ENCODE data around the gene PIK3R5. TPM values are rescaled to one million over a fixed set of nuclear protein-coding genes. Genes with fewer than 3 reads are reported as not detected.
A peak's percentile ranks its signal among the peaks of the same experiment; 100 is the strongest.

The PIK3R5 gene
- total and polyA plus RNA-seq, 7 experiments from 2014 or later = 18.0 to 231 (median 73.8) TPM

GRCh38 chr17:8923762-8924161 lies 41.7 kb downstream of the PIK3R5 start:
- ChIA-PET CTCF (no interaction called here), POLR2A (no interaction called here)
- no peak for ATAC-seq
- H3K27ac ChIP-seq (ENCODE audit: low read depth, low read length) = no peak overlapping the region
- Mint-ChIP-seq H3K4me3 (no peak overlapping the region), H3K36me3 (peaks cover 13 to 58% (median 41%) of the 10 kb centered on the region in 5 donors), H3K4me1 (peaks cover 6 to 37% (median 23%) of the 10 kb centered on the region in 7 donors), H3K9me3 (peaks cover 0 to 21% (median 12%) of the 10 kb centered on the region in 11 donors), H3K27ac (peak overlapping the region in 1 of 9 donors; percentile 61), H3K27me3 (no peaks in the 10 kb centered on the region)
- peaks cover 3 to 22% (median 9%) of the 10 kb centered on the region in 3 experiments for H3K9me3 ChIP-seq (ENCODE audit: control insufficient read depth in 2 of 3, low read length in 3 of 3)
- DNase-seq = no peak
- no peaks in the 10 kb centered on the region for H3K27me3 ChIP-seq (ENCODE audit: control insufficient read depth in 2 of 2, insufficient read depth in 2 of 2, low read length in 2 of 2)
- H3K4me1 ChIP-seq (ENCODE audit: control insufficient read depth in 2 of 2, insufficient read depth in 2 of 2, low read length in 2 of 2) = peaks cover 12 to 25% of the 10 kb centered on the region in 2 donors
- H3K4me3 ChIP-seq (ENCODE audit: low read length) = no peak overlapping the region
- peaks cover 0 to 28% (median 0%) of the 10 kb centered on the region in 3 experiments for H3K36me3 ChIP-seq (ENCODE audit: control insufficient read depth in 2 of 3, insufficient read depth in 3 of 3, low read length in 3 of 3)
- intact Hi-C loops (cut with micrococcal nuclease) = no loop called here

DNA sequence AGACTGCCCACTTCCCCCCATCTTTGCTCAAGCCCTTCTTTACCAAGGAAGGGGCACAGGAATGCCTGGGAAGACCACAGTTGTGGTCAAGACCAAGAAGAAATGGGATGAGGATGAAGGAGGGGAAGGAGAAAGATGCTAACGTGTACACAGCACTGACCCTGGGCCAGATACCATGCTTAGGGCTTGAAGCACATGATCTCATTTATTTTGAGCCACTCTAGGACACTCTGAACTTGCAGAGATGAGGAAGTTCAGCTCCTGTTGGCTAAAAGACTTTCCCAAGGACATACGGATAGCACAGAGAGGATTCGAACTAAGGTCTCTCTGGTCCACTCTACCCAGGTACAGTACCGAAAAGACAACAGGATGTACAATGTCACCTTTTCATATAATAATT lies 42.6 kb downstream of the PIK3R5 start:
- no peak overlapping the region for H3K27ac ChIP-seq (ENCODE audit: low read depth, low read length)
- intact Hi-C loops (cut with micrococcal nuclease) = no loop called here
- Mint-ChIP-seq H3K4me1 (peaks cover 6 to 32% (median 23%) of the 10 kb centered on the region in 7 donors), H3K36me3 (peaks cover 6 to 57% (median 41%) of the 10 kb centered on the region in 5 donors), H3K27me3 (no peaks in the 10 kb centered on the region), H3K27ac (peak overlapping the region in 3 of 9 donors; percentile 8 to 73 (median 54)), H3K9me3 (peaks cover 0 to 18% (median 7%) of the 10 kb centered on the region in 11 donors), H3K4me3 (no peak overlapping the region)
- ChIA-PET POLR2A (no interaction called here), CTCF (no interaction called here)
- DNase-seq (no peak), ATAC-seq (peak; percentile 43)
- peaks cover under 1 to 18% (median 3%) of the 10 kb centered on the region in 3 experiments for H3K9me3 ChIP-seq (ENCODE audit: control insufficient read depth in 2 of 3, low read length in 3 of 3)
- H3K4me3 ChIP-seq (ENCODE audit: low read length) = no peak overlapping the region
- peaks cover 0 to 25% (median 0%) of the 10 kb centered on the region in 3 experiments for H3K36me3 ChIP-seq (ENCODE audit: control insufficient read depth in 2 of 3, insufficient read depth in 3 of 3, low read length in 3 of 3)
- H3K4me1 ChIP-seq (ENCODE audit: control insufficient read depth in 2 of 2, insufficient read depth in 2 of 2, low read length in 2 of 2) = peaks cover 12 to 25% of the 10 kb centered on the region in 2 donors
- no peaks in the 10 kb centered on the region for H3K27me3 ChIP-seq (ENCODE audit: control insufficient read depth in 2 of 2, insufficient read depth in 2 of 2, low read length in 2 of 2)

DNA sequence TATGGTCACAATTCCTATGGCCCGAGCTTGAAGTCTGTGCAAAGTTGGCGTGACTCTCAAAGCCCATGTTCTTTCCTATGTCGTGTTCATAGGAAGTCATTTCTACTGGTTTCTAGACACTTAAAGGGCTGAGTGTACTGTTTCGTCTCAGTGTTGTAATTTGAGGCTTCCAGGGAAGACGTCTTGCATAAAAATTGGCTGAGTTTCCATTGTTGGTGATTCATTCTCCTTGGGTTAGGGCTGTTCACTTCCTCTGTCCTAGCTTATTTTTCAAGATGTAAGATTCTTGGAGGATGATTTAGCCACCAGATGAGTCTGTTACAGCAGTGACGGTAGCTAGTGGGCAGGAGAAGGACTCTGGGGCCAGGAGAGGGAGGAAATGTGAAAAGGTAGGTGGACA lies 43.1 kb downstream of the PIK3R5 start:
- POLR2A ChIA-PET = no interaction called here

GRCh38 chr17:8921147-8921546 lies 44.4 kb downstream of the PIK3R5 start:
- H3K27me3 ChIP-seq (ENCODE audit: control insufficient read depth in 2 of 2, insufficient read depth in 2 of 2, low read length in 2 of 2) = no peaks in the 10 kb centered on the region
- no peak overlapping the region for H3K27ac ChIP-seq (ENCODE audit: low read depth, low read length)
- intact Hi-C loops (cut with micrococcal nuclease) = no loop called here
- Mint-ChIP-seq H3K36me3 (peaks cover 4 to 58% (median 41%) of the 10 kb centered on the region in 5 donors), H3K27ac (peak overlapping the region in 1 of 9 donors; percentile 23), H3K4me3 (no peak overlapping the region), H3K9me3 (peaks cover 0 to 21% (median 3%) of the 10 kb centered on the region in 11 donors), H3K4me1 (peaks cover 12 to 40% (median 28%) of the 10 kb centered on the region in 7 donors), H3K27me3 (no peaks in the 10 kb centered on the region)
- H3K9me3 ChIP-seq (ENCODE audit: control insufficient read depth in 2 of 3, low read length in 3 of 3) = peaks cover 0 to 8% (median 0%) of the 10 kb centered on the region in 3 experiments
- CTCF ChIA-PET = no interaction called here
- no peak for ATAC-seq
- peaks cover 0 to 23% (median 0%) of the 10 kb centered on the region in 3 experiments for H3K36me3 ChIP-seq (ENCODE audit: control insufficient read depth in 2 of 3, insufficient read depth in 3 of 3, low read length in 3 of 3)
- no peak for DNase-seq
- POLR2A ChIA-PET = no interaction called here
- H3K4me1 ChIP-seq (ENCODE audit: control insufficient read depth in 2 of 2, insufficient read depth in 2 of 2, low read length in 2 of 2) = peaks cover 12 to 29% of the 10 kb centered on the region in 2 donors
- no peak overlapping the region for H3K4me3 ChIP-seq (ENCODE audit: low read length)

More for the DNA sequence above, 43.1 kb downstream of the PIK3R5 start:
- Mint-ChIP-seq H3K36me3 (peaks cover 4 to 56% (median 39%) of the 10 kb centered on the region in 5 donors), H3K4me3 (no peak overlapping the region), H3K9me3 (peaks cover 0 to 21% (median 4%) of the 10 kb centered on the region in 11 donors), H3K27me3 (no peaks in the 10 kb centered on the region), H3K4me1 (peaks cover 6 to 32% (median 23%) of the 10 kb centered on the region in 7 donors), H3K27ac (peak overlapping the region in 6 of 9 donors; percentile 8 to 73 (median 46))
- DNase-seq (no peak), ATAC-seq (peak; percentile 79)
- Histone ChIP-seq H3K27me3 (ENCODE audit: control insufficient read depth in 2 of 2, insufficient read depth in 2 of 2, low read length in 2 of 2) (no peaks in the 10 kb centered on the region), H3K27ac (ENCODE audit: low read depth, low read length) (no peak overlapping the region), H3K36me3 (ENCODE audit: control insufficient read depth in 2 of 3, insufficient read depth in 3 of 3, low read length in 3 of 3) (peaks cover 0 to 21% (median 0%) of the 10 kb centered on the region in 3 experiments), H3K4me3 (ENCODE audit: low read length) (no peak overlapping the region), H3K4me1 (ENCODE audit: control insufficient read depth in 2 of 2, insufficient read depth in 2 of 2, low read length in 2 of 2) (peaks cover 12 to 27% of the 10 kb centered on the region in 2 donors), H3K9me3 (ENCODE audit: control insufficient read depth in 2 of 3, low read length in 3 of 3) (peaks cover 0 to 13% (median 0%) of the 10 kb centered on the region in 3 experiments)
- intact Hi-C loops (cut with micrococcal nuclease) = no loop called here
- CTCF ChIA-PET = no interaction called here

GRCh38 chr17:8918807-8919465 lies 46.6 kb downstream of the PIK3R5 start:
- Mint-ChIP-seq H3K36me3 (peaks cover 4 to 62% (median 41%) of the 10 kb centered on the region in 5 donors), H3K27ac (peak overlapping the region in 4 of 9 donors; percentile 2 to 65 (median 44))

GRCh38 chr17:8916466-8916865 lies 49.0 kb downstream of the PIK3R5 start:
- no peaks in the 10 kb centered on the region for H3K27me3 ChIP-seq (ENCODE audit: control insufficient read depth in 2 of 2, insufficient read depth in 2 of 2, low read length in 2 of 2)
- intact Hi-C loops (cut with micrococcal nuclease) = no loop called here
- ATAC-seq (peak; percentile 60), DNase-seq (no peak)
- peaks cover 0 to 8% of the 10 kb centered on the region in 2 donors for H3K4me1 ChIP-seq (ENCODE audit: control insufficient read depth in 2 of 2, insufficient read depth in 2 of 2, low read length in 2 of 2)
- H3K4me3 ChIP-seq (ENCODE audit: low read length) = no peak overlapping the region
- Mint-ChIP-seq H3K27ac (peak overlapping the region in 2 of 9 donors; percentile 20 to 26), H3K9me3 (peaks cover 0 to 17% (median 2%) of the 10 kb centered on the region in 11 donors), H3K36me3 (peaks cover 5 to 47% (median 40%) of the 10 kb centered on the region in 5 donors), H3K4me1 (peaks cover 5 to 56% (median 29%) of the 10 kb centered on the region in 7 donors), H3K27me3 (no peaks in the 10 kb centered on the region), H3K4me3 (no peak overlapping the region)
- peaks cover 0 to 8% (median 0%) of the 10 kb centered on the region in 3 experiments for H3K9me3 ChIP-seq (ENCODE audit: control insufficient read depth in 2 of 3, low read length in 3 of 3)
- H3K36me3 ChIP-seq (ENCODE audit: control insufficient read depth in 2 of 3, insufficient read depth in 3 of 3, low read length in 3 of 3) = peaks cover 0 to 51% (median 0%) of the 10 kb centered on the region in 3 experiments
- H3K27ac ChIP-seq (ENCODE audit: low read depth, low read length) = no peak overlapping the region
- ChIA-PET CTCF (no interaction called here), POLR2A (no interaction called here)

More at GRCh38 chr17:8918807-8919465, 46.6 kb downstream of the PIK3R5 start:
- POLR2A ChIA-PET = no interaction called here
- intact Hi-C loops (cut with micrococcal nuclease) = no loop called here
- ATAC-seq (no peak), DNase-seq (no peak)
- H3K4me1 Mint-ChIP-seq = peaks cover 12 to 58% (median 33%) of the 10 kb centered on the region in 7 donors
- no peak overlapping the region for H3K4me3 ChIP-seq (ENCODE audit: low read length)
- peaks cover 0 to 32% (median 0%) of the 10 kb centered on the region in 3 experiments for H3K36me3 ChIP-seq (ENCODE audit: control insufficient read depth in 2 of 3, insufficient read depth in 3 of 3, low read length in 3 of 3)
- no peak overlapping the region for H3K27ac ChIP-seq (ENCODE audit: low read depth, low read length)
- H3K27me3 Mint-ChIP-seq = no peaks in the 10 kb centered on the region
- no peak overlapping the region for H3K4me3 Mint-ChIP-seq
- peaks cover 0 to 21% (median 3%) of the 10 kb centered on the region in 11 donors for H3K9me3 Mint-ChIP-seq
- H3K4me1 ChIP-seq (ENCODE audit: control insufficient read depth in 2 of 2, insufficient read depth in 2 of 2, low read length in 2 of 2) = peaks cover 5 to 13% of the 10 kb centered on the region in 2 donors
- peaks cover 0 to 8% (median 0%) of the 10 kb centered on the region in 3 experiments for H3K9me3 ChIP-seq (ENCODE audit: control insufficient read depth in 2 of 3, low read length in 3 of 3)
- H3K27me3 ChIP-seq (ENCODE audit: control insufficient read depth in 2 of 2, insufficient read depth in 2 of 2, low read length in 2 of 2) = no peaks in the 10 kb centered on the region
- CTCF ChIA-PET = no interaction called here
